ENCODE data around the gene ANK2. TPM values are rescaled to one million over a fixed set of nuclear protein-coding genes. Genes with fewer than 3 reads are reported as not detected.

Gene ANK2
- total and polyA plus RNA-seq, 2 experiments from 2014 or later: 49.4 to 190 TPM

- no peaks in the 10 kb centered on the region for H3K27me3 ChIP-seq
- no peak for DNase-seq (ENCODE audit: low read depth in 1 of 2, low spot score in 1 of 2)
- H3K9me3 ChIP-seq (ENCODE audit: low read depth): no peaks in the 10 kb centered on the region
- H3K36me3 ChIP-seq: no peaks in the 10 kb centered on the region
- TF ChIP-seq CTCF (IDR thresholded peaks at IDR 0.05; ENCODE audit: low read depth, low read length): no peak
- H3K4me3 ChIP-seq: no peak overlapping the region
- H3K27ac ChIP-seq: no peak overlapping the region
- H3K4me1 ChIP-seq (ENCODE audit: low read depth): no peaks in the 10 kb centered on the region
These were observed 28.1 kb downstream of the ANK2 start for GRCh38 chr4:113077575-113077974.

- no peak for DNase-seq (ENCODE audit: low read depth in 1 of 2, low spot score in 1 of 2)
- H3K27me3 ChIP-seq: no peaks in the 10 kb centered on the region
- H3K36me3 ChIP-seq: no peaks in the 10 kb centered on the region
- H3K4me3 ChIP-seq: no peak overlapping the region
- no peak overlapping the region for H3K27ac ChIP-seq
- TF ChIP-seq CTCF (IDR thresholded peaks at IDR 0.05; ENCODE audit: low read depth, low read length): no peak
- H3K4me1 ChIP-seq (ENCODE audit: low read depth): no peaks in the 10 kb centered on the region
- no peaks in the 10 kb centered on the region for H3K9me3 ChIP-seq (ENCODE audit: low read depth)
These were observed 28.6 kb downstream of the ANK2 start for GRCh38 chr4:113078066-113078465.

GRCh38 chr4:113080050-113080449 lies 30.6 kb downstream of the ANK2 start:
- Histone ChIP-seq H3K9me3 (ENCODE audit: low read depth) (no peaks in the 10 kb centered on the region), H3K4me1 (ENCODE audit: low read depth) (no peaks in the 10 kb centered on the region), H3K36me3 (no peaks in the 10 kb centered on the region), H3K27me3 (no peaks in the 10 kb centered on the region), H3K27ac (no peak overlapping the region), H3K4me3 (no peak overlapping the region)
- DNase-seq (ENCODE audit: low read depth in 1 of 2, low spot score in 1 of 2): peak in 1 of 2 donors; percentile 3
- TF ChIP-seq CTCF (IDR thresholded peaks at IDR 0.05; ENCODE audit: low read depth, low read length): no peak

GRCh38 chr4:113080624-113081023 lies 31.2 kb downstream of the ANK2 start:
- Histone ChIP-seq H3K27ac (no peak overlapping the region), H3K27me3 (no peaks in the 10 kb centered on the region), H3K4me1 (ENCODE audit: low read depth) (no peaks in the 10 kb centered on the region), H3K9me3 (ENCODE audit: low read depth) (no peaks in the 10 kb centered on the region), H3K36me3 (no peaks in the 10 kb centered on the region), H3K4me3 (no peak overlapping the region)
- no peak for TF ChIP-seq CTCF (IDR thresholded peaks at IDR 0.05; ENCODE audit: low read depth, low read length)
- no peak for DNase-seq (ENCODE audit: low read depth in 1 of 2, low spot score in 1 of 2)

- TF ChIP-seq CTCF (IDR thresholded peaks at IDR 0.05; ENCODE audit: low read depth, low read length): no peak
- Histone ChIP-seq H3K27ac (no peak overlapping the region), H3K9me3 (ENCODE audit: low read depth) (no peaks in the 10 kb centered on the region), H3K27me3 (no peaks in the 10 kb centered on the region), H3K4me3 (no peak overlapping the region), H3K4me1 (ENCODE audit: low read depth) (no peaks in the 10 kb centered on the region), H3K36me3 (no peaks in the 10 kb centered on the region)
- DNase-seq (ENCODE audit: low read depth in 1 of 2, low spot score in 1 of 2): no peak
These were observed 33.9 kb downstream of the ANK2 start for GRCh38 chr4:113083346-113083745.

GRCh38 chr4:113086172-113086695 lies 36.8 kb downstream of the ANK2 start:
- H3K9me3 ChIP-seq (ENCODE audit: low read depth): no peaks in the 10 kb centered on the region
- H3K27me3 ChIP-seq: no peaks in the 10 kb centered on the region
- no peak for TF ChIP-seq CTCF (IDR thresholded peaks at IDR 0.05; ENCODE audit: low read depth, low read length)
- no peak overlapping the region for H3K27ac ChIP-seq
- no peaks in the 10 kb centered on the region for H3K4me1 ChIP-seq (ENCODE audit: low read depth)
- DNase-seq (ENCODE audit: low read depth in 1 of 2, low spot score in 1 of 2): peak in 1 of 2 donors; percentile 4
- no peaks in the 10 kb centered on the region for H3K36me3 ChIP-seq
- no peak overlapping the region for H3K4me3 ChIP-seq
